ENCODE data around the gene CDHR1. TPM values are rescaled to one million over a fixed set of nuclear protein-coding genes. Genes with fewer than 3 reads are reported as not detected.
A peak's percentile ranks its signal among the peaks of the same experiment; 100 is the strongest.

CDHR1 gene
- total RNA-seq, 1 donor from 2014 or later, result 2.5 TPM

DNA sequence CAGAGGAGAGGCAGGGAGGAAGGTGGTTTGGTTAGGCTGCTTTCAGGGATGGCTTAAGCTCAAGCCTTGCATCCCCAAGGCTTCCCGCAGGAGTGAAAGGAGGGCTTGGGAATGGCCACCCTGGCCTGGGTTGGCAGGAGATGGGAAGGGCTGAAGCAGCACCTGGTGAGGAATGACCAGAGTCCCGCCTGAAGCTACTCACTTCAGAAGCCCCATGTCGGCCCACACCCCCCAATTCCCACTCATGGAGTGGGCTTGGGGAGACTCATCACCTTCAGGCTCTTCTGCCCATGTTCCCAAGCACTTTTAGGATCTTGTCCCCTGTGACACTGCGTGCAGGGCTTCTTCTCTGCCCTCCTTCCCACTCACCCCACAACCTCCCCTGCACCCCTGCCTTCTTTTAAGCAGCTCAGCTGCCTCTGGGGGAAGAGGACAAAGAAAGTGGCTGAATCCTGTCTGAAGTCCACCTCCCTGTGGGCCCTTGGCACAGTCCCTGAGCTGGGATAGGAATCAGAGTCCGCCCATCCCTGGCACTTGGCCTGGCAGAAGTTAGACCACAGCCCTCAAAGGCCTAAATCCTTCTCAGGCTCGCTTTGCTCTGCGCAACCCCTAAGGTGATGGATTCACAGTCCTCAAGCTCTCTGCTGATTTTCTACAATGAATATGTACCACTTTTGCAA is 67.0 kb downstream of the CDHR1 start:
- TF ChIP-seq CTCF (conservative IDR thresholded peaks at IDR 0.05; ENCODE audit: low read depth, low read length), result no peak
- H3K4me3 ChIP-seq (ENCODE audit: low read depth, low read length), result no peak overlapping the region
- DNase-seq (ENCODE audit: low read depth), result no peak

DNA sequence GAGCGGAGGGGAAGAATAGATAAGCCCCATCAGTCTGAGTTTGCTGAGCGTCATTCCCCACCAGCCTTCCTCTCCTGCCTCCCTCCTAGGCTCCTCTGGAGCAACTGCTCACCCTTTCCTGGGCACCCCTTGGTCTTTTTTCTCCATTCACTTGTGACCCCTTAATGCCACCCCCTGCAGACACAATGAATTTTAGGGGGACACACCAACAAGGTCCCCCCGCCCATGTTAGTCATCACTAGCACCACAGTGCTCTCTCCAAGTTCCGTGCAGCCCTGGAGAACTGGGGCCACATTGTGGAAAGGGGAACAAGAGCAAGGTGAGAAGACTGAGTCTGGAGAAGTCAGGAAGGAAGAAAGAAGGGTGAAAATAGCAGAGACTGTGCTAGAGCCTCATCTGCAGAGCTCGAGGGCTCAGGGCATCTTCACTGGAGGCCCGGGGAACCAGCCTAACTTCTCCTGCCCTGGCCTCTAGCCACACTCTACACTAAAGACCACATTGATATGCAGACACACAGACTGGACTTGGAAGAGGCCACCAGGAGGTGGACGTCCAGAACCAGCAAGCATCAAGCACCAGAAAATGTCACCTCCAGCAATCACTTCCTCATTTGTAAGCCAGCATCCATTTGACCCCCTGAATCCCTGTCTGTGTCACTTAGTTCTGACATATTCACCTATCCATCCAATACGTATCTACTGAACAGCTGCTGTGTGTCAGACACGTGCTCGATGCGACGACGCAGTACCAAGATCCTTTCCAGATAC is 68.0 kb downstream of the CDHR1 start:
- no peak for DNase-seq (ENCODE audit: low read depth)
- TF ChIP-seq CTCF (conservative IDR thresholded peaks at IDR 0.05; ENCODE audit: low read depth, low read length), result no peak
- no peak overlapping the region for H3K4me3 ChIP-seq (ENCODE audit: low read depth, low read length)

GRCh38 chr10:84263716-84264115 is 69.4 kb downstream of the CDHR1 start:
- no peak overlapping the region for H3K4me3 ChIP-seq (ENCODE audit: low read depth, low read length)
- no peak for DNase-seq (ENCODE audit: low read depth)
- TF ChIP-seq CTCF (conservative IDR thresholded peaks at IDR 0.05; ENCODE audit: low read depth, low read length), result no peak

DNA sequence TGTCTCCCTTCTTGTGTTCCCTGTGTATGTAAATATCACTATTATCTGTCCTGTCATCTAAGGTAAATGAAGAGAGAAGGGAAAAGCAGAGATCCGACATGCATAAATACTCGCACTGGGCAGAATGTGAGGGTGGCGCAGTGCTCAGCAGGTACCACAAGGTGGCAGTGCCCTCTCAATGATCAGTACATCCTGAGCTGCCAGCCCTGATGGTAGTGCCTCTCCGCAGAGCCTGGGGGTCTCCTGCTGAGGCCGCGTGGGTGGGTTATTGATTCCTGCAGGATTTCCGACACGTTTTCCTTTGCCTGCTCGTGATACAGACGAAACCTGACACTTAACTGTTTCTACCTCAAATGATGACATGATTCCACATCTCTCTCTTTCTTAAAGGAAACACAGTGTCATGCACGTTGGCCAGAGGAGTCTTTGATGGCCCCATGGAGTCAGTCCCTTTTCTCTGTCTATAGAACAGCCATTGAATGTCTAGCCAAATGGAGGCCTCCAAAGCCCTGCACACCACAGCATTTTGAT is 70.3 kb downstream of the CDHR1 start:
- DNase-seq (ENCODE audit: low read depth), result no peak
- H3K4me3 ChIP-seq (ENCODE audit: low read depth, low read length), result no peak overlapping the region
- TF ChIP-seq CTCF (conservative IDR thresholded peaks at IDR 0.05; ENCODE audit: low read depth, low read length), result peak; percentile 99

- H3K4me3 ChIP-seq (ENCODE audit: low read depth, low read length), result no peak overlapping the region
- TF ChIP-seq CTCF (conservative IDR thresholded peaks at IDR 0.05; ENCODE audit: low read depth, low read length), result no peak
- no peak for DNase-seq (ENCODE audit: low read depth)
Measured at GRCh38 chr10:84265418-84265817, 71.1 kb downstream of the CDHR1 start.

- DNase-seq (ENCODE audit: low read depth), result no peak
- TF ChIP-seq CTCF (conservative IDR thresholded peaks at IDR 0.05; ENCODE audit: low read depth, low read length), result peak; percentile 90
- no peak overlapping the region for H3K4me3 ChIP-seq (ENCODE audit: low read depth, low read length)
Measured at GRCh38 chr10:84267503-84268126, 73.3 kb downstream of the CDHR1 start.
